Peyer's patch (tissue), 4 donors: Measurements from ENCODE around the gene RAPGEF5. TPM values are rescaled to one million over a fixed set of nuclear protein-coding genes. Genes with fewer than 3 reads are reported as not detected.

Experiments used
- DNase-seq, 3 donors: peaks; one replicate each; pipeline ENCODE4 v3.0.0-alpha.2; 2017 to 2019
- H3K27ac ChIP-seq, 4 donors: fragments of 200-600 bp; sonication (generic); one replicate each; pipeline ENCODE4 v1.5.1; 2016 to 2019
- H3K27me3 ChIP-seq, 2 donors: fragments of 200-600 bp; sonication (generic); one replicate each; pipeline ENCODE4 v1.5.1; 2019
- H3K36me3 ChIP-seq, 3 donors: fragments of 200-600 bp; sonication (generic); one replicate each; pipeline ENCODE4 v1.5.1; 2016 to 2019
- H3K4me1 ChIP-seq, 4 donors: fragments of 200-600 bp; sonication (generic); one replicate each; pipeline ENCODE4 v1.5.1; 2016 to 2019
- H3K4me3 ChIP-seq, 4 donors: fragments of 200-600 bp; sonication (generic); 1 replicate in 3 of 4; 2 replicates in 1 of 4; pipeline ENCODE4 v1.5.1; 2016 to 2019; ENCODE audit warnings: mild to moderate bottlenecking in 1 of 4
- H3K9me3 ChIP-seq, 4 donors: fragments of 200-600 bp; sonication (generic); one replicate each; pipeline ENCODE4 v1.5.1; 2016 to 2019; ENCODE audit warnings: mild to moderate bottlenecking in 1 of 4
- CTCF ChIP-seq, 6 experiments: fragments of 450-650 bp in 4 of 6; fragments of 200-600 bp in 2 of 6; sonication (generic) in 1 of 6; IDR thresholded peaks; one replicate each; pipeline ENCODE4 v1.5.1; 2017 to 2019; ENCODE audit warnings: antibody characterized with exemption in 6 of 6, mild to moderate bottlenecking in 3 of 6, moderate library complexity in 1 of 6
- POLR2A ChIP-seq, 2 donors: fragments of 450-650 bp; IDR thresholded peaks; one replicate each; pipeline ENCODE4 v1.5.1; 2017; ENCODE audit warnings: antibody characterized with exemption in 2 of 2, mild to moderate bottlenecking in 2 of 2, moderate library complexity in 2 of 2
- total RNA-seq, 4 donors: library from RNA; depleted of rRNA; stranded (reverse); fragments of >200 nt; gene quantifications; one replicate each; pipeline ENCODE4 v1.1.0, GENCODE V29; 2016

RAPGEF5 gene
- total RNA-seq, 4 donors from 2014 or later: 92.8 to 144 (median 111) TPM

GRCh38 chr7:22377703-22378102 lies 20.7 kb upstream of the RAPGEF5 start:
- H3K4me1 ChIP-seq: peaks cover 0 to 3% (median 0%) of the 10 kb centered on the region in 4 donors
- no peaks in the 10 kb centered on the region for H3K9me3 ChIP-seq
- no peak for TF ChIP-seq CTCF (IDR thresholded peaks at IDR 0.05)
- TF ChIP-seq POLR2A (IDR thresholded peaks at IDR 0.05): no peak
- H3K27ac ChIP-seq: no peak overlapping the region
- no peak for DNase-seq
- no peaks in the 10 kb centered on the region for H3K36me3 ChIP-seq
- no peak overlapping the region for H3K4me3 ChIP-seq
- no peaks in the 10 kb centered on the region for H3K27me3 ChIP-seq

GRCh38 chr7:22375359-22376048 lies 18.6 kb upstream of the RAPGEF5 start:
- peaks cover 0 to 3% (median 0%) of the 10 kb centered on the region in 4 donors for H3K4me1 ChIP-seq
- TF ChIP-seq POLR2A (IDR thresholded peaks at IDR 0.05) (no peak), CTCF (IDR thresholded peaks at IDR 0.05) (no peak)
- no peak overlapping the region for H3K4me3 ChIP-seq
- no peaks in the 10 kb centered on the region for H3K9me3 ChIP-seq
- no peak for DNase-seq
- no peaks in the 10 kb centered on the region for H3K27me3 ChIP-seq
- no peak overlapping the region for H3K27ac ChIP-seq
- no peaks in the 10 kb centered on the region for H3K36me3 ChIP-seq

GRCh38 chr7:22373911-22374310 lies 17.0 kb upstream of the RAPGEF5 start:
- no peaks in the 10 kb centered on the region for H3K36me3 ChIP-seq
- TF ChIP-seq CTCF (IDR thresholded peaks at IDR 0.05): no peak
- no peak for TF ChIP-seq POLR2A (IDR thresholded peaks at IDR 0.05)
- H3K27me3 ChIP-seq: no peaks in the 10 kb centered on the region
- no peak overlapping the region for H3K27ac ChIP-seq
- H3K4me1 ChIP-seq: peaks cover 0 to 3% (median 0%) of the 10 kb centered on the region in 4 donors
- no peak for DNase-seq
- no peaks in the 10 kb centered on the region for H3K9me3 ChIP-seq
- H3K4me3 ChIP-seq: no peak overlapping the region

GRCh38 chr7:22373388-22373787 lies 16.4 kb upstream of the RAPGEF5 start:
- no peak for DNase-seq
- TF ChIP-seq POLR2A (IDR thresholded peaks at IDR 0.05) (no peak), CTCF (IDR thresholded peaks at IDR 0.05) (no peak)
- H3K4me1 ChIP-seq: peaks cover 0 to 3% (median 0%) of the 10 kb centered on the region in 4 donors
- H3K4me3 ChIP-seq: no peak overlapping the region
- no peaks in the 10 kb centered on the region for H3K36me3 ChIP-seq
- no peak overlapping the region for H3K27ac ChIP-seq
- H3K9me3 ChIP-seq: no peaks in the 10 kb centered on the region
- no peaks in the 10 kb centered on the region for H3K27me3 ChIP-seq

GRCh38 chr7:22372863-22373262 lies 15.9 kb upstream of the RAPGEF5 start:
- H3K27ac ChIP-seq: no peak overlapping the region
- no peak for TF ChIP-seq POLR2A (IDR thresholded peaks at IDR 0.05)
- TF ChIP-seq CTCF (IDR thresholded peaks at IDR 0.05): no peak
- H3K36me3 ChIP-seq: no peaks in the 10 kb centered on the region
- H3K4me3 ChIP-seq: no peak overlapping the region
- no peak for DNase-seq
- H3K27me3 ChIP-seq: no peaks in the 10 kb centered on the region
- H3K4me1 ChIP-seq: peaks cover 0 to 3% (median 0%) of the 10 kb centered on the region in 4 donors
- no peaks in the 10 kb centered on the region for H3K9me3 ChIP-seq
